GM12873 (cell line): ENCODE results near the gene OPTC.

Experiments
- TF ChIP-seq, protein P1 (sequence below): IDR thresholded peaks from 2 replicates; pipeline ENCODE4 v1.5.1; 2012; ENCODE audit warnings: low read depth, mild to moderate bottlenecking, moderate library complexity, low read length, control low read depth; ENCODE audit not compliant: insufficient read depth; ENCODE audit errors: missing control alignments

OPTC gene

DNA sequence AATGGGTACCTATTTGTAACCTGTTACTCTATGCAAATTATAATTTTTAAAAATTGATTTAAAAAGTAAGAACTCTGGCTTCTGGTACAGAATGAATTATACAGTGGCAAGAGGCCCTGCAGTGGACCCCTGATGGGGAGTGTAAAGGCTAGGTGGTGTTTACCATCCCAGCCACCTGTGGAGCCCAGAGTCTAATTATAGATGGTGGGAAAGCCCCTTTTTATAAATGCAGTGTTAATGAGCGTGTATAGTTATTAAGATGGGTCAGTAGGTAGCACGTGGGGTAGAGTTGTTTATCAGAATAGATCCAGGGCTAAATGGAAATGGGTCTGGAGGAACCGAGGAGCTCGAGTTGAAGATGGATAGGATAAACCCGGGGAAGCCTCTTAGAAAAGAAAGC is 32.2 kb upstream of the OPTC start:
- TF ChIP-seq, protein P1, sequence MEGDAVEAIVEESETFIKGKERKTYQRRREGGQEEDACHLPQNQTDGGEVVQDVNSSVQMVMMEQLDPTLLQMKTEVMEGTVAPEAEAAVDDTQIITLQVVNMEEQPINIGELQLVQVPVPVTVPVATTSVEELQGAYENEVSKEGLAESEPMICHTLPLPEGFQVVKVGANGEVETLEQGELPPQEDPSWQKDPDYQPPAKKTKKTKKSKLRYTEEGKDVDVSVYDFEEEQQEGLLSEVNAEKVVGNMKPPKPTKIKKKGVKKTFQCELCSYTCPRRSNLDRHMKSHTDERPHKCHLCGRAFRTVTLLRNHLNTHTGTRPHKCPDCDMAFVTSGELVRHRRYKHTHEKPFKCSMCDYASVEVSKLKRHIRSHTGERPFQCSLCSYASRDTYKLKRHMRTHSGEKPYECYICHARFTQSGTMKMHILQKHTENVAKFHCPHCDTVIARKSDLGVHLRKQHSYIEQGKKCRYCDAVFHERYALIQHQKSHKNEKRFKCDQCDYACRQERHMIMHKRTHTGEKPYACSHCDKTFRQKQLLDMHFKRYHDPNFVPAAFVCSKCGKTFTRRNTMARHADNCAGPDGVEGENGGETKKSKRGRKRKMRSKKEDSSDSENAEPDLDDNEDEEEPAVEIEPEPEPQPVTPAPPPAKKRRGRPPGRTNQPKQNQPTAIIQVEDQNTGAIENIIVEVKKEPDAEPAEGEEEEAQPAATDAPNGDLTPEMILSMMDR: no peak

DNA sequence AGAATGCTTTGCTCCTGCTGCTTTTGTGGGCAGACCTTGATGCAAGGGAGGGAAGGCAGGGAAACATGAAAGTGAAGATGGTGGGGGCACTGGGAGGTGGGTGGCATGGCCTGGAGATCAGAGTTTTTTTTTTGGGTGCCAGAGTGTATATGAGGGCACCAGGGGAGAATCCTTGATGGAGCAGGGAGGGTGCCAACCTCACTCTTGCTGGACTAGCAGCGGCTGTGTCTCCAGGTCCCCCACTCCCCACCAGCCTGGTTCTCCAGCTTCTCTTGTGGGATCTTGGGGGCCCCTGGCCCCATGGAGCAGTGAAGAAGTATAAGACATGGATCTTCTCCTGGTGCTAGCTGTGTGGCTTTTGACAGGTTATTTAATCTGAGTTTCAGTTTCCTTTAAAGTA is 31.8 kb upstream of the OPTC start:
- TF ChIP-seq, protein P1: no peak

DNA sequence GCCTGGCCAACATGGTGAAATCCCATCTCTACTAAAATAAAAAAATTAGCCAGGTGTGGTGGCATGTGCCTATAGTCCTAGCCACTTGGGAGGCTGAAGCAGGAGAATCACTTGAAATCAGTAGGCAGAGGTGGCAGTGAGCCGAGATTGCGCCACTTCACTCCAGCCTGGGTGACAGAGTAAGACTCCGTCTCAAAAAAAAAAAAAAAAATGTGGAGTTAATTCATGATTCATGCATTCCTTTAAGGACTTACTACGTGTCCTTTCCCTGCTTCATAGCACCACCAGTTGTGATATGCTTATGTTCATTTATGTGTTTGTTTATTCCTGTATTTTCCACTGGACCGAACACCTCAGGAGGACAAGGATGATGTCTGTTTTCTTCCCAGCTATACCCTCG is 31.1 kb upstream of the OPTC start:
- TF ChIP-seq, protein P1: no peak

DNA sequence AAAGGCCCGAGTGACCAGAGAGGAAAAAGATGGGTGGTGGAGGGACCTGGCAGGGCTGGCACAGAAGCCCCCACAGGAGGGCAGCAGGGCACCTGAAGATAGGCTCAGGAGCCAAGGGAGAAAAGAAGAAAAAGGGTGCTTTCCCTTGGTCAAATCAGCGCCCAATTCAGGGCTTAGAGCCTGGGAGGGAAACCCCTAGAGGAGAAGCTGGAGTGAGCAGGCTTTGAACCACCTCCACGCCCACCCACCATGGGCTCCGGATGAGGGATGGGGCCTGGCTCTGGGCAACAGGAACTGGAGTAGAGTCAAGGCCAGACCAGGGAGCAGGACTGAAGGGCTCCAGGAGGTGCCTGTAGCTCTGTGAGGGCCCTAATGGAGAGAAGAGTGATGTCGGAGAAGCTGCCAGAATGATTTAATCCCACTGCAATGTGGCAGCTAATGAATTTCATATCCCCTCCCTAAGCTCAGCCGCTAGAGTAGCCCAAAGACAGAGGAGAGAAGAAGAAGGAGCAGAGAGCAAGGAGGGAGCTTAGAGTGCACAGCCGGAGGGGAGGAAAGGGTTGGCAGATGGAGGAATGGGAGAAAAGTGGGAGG is 30.4 kb upstream of the OPTC start:
- TF ChIP-seq, protein P1: no peak

DNA sequence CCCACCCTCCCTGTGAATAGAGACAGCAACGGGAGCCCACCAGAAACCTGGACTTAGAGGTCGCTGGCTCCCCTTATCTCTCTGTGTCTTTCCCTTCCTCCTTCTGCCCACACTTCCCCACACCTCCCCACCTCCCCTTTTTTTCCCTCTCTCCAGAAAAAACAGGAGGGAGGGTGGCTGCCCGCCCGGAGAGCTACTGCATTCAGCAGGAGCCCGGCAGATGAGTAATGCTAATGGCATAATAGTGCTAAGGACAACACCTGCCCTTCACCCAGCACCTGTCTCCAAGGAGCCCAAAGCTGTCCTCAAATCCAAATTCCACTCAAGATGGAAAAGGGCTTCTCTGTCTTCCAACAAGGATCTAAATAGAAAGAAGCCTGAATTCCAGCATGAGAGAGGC is 29.7 kb upstream of the OPTC start:
- TF ChIP-seq, protein P1: no peak

DNA sequence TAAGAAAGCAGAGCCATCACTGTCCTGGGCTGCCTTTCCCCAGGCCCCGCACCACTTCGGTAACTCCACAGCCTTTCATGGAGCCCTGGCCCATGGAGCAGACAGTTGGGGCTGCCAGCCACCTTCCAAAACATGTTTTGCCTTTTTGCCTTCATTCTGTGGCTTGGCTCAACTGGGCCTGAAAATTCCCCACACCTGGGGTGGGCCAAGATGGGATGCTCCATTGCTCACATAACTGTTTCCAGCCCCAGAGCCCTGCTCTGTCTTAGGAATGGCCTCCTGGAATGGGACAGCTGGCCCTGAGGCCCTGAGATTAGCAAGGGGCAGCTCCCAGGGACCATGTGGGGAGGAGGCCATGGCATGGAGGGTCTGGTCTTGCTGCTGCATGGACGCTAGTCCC is 29.2 kb upstream of the OPTC start:
- TF ChIP-seq, protein P1: no peak

DNA sequence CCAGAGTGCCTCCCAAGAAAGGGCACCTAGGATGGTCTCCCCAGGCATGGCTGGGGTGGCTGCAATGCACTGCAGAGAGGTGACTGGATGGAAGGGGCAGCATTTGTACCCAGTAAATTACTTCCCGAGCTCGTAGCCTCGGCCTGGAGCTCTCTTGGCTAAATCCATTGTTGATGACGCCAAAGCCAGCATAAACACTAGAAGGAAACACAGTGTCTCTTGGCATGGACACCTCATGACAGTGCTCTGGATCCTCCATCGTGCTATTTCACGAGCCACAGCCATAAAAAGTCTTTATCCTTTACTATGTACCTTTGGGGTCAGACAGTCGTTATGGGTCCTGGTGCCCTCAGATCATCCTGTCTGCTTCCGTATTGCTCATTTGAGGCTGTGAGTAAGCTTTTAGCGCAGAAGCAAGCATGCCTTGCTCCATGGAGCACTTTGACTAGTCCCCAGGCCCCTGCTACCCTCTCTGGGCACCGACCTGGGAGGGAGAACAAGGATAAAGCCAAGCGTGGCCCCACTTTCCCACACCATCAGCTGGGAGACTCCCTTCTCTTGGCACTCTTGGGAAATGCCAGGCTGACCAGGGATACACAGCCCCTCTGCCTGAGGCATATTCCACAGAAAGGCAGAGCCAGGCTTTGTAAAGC is 28.7 kb upstream of the OPTC start:
- TF ChIP-seq, protein P1: no peak

DNA sequence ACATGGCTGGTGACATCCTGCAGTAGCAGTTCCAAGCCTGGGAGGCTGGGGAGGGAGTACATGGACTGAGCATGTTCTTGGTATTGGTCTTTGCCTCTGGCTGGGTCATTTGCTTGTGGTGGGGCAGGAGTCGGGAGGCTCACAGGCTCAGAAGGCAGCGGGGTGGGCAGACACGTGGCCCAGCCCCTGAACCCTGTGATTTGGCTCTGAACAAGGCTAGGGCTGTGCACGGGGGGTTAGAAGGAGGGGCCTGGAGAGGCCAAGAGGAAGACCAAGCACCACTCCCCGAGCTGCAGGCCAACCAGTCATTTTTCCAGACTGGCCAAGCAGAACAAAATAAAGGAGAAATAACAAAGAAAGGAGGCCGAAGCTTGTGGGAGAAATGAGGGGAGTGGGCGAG is 28.0 kb upstream of the OPTC start:
- TF ChIP-seq, protein P1: no peak
